ENCODE measurements around the gene TMEM45B.
"Not testable (repeated sequence)": the region's sequence is repeated elsewhere in the genome, so short reads cannot be mapped to it uniquely, and the experiment has no call there.

The TMEM45B gene

GRCh38 chr11:129828301-129828836 lies 12.7 kb downstream of the TMEM45B start:
- Histone ChIP-seq H3K36me3 (ENCODE audit: insufficient read depth, low read length) (no peaks in the 10 kb centered on the region), H2AFZ (ENCODE audit: low read length, unreplicated experiment) (no peak overlapping the region), H3K27ac (ENCODE audit: low read depth, low read length) (no peak overlapping the region), H3K4me1 (ENCODE audit: control insufficient read depth, insufficient read depth, low read length, unreplicated experiment) (no peaks in the 10 kb centered on the region), H3K79me2 (ENCODE audit: control insufficient read depth, insufficient read depth, low read length, unreplicated experiment) (no peaks in the 10 kb centered on the region), H3K4me3 (ENCODE audit: low read depth, low read length) (no peak overlapping the region), H3K27me3 (ENCODE audit: insufficient read depth, low read length) (no peaks in the 10 kb centered on the region)

- H3K4me3 ChIP-seq (ENCODE audit: low read depth, low read length); H2AFZ ChIP-seq (ENCODE audit: low read length, unreplicated experiment); H3K79me2 ChIP-seq (ENCODE audit: control insufficient read depth, insufficient read depth, low read length, unreplicated experiment); H3K36me3 ChIP-seq (ENCODE audit: insufficient read depth, low read length); H3K27ac ChIP-seq (ENCODE audit: low read depth, low read length); H3K27me3 ChIP-seq (ENCODE audit: insufficient read depth, low read length); H3K4me1 ChIP-seq (ENCODE audit: control insufficient read depth, insufficient read depth, low read length, unreplicated experiment): not testable (repeated sequence)
These were observed 13.8 kb downstream of the TMEM45B start for GRCh38 chr11:129829497-129829896.

GRCh38 chr11:129831227-129831626 lies 15.6 kb downstream of the TMEM45B start:
- not testable (repeated sequence) for H3K27me3 ChIP-seq (ENCODE audit: insufficient read depth, low read length); H3K27ac ChIP-seq (ENCODE audit: low read depth, low read length); H2AFZ ChIP-seq (ENCODE audit: low read length, unreplicated experiment); H3K4me3 ChIP-seq (ENCODE audit: low read depth, low read length); H3K36me3 ChIP-seq (ENCODE audit: insufficient read depth, low read length); H3K79me2 ChIP-seq (ENCODE audit: control insufficient read depth, insufficient read depth, low read length, unreplicated experiment); H3K4me1 ChIP-seq (ENCODE audit: control insufficient read depth, insufficient read depth, low read length, unreplicated experiment)

GRCh38 chr11:129833260-129833659 lies 17.6 kb downstream of the TMEM45B start:
- not testable (repeated sequence) for H3K36me3 ChIP-seq (ENCODE audit: insufficient read depth, low read length); H3K4me1 ChIP-seq (ENCODE audit: control insufficient read depth, insufficient read depth, low read length, unreplicated experiment); H3K27ac ChIP-seq (ENCODE audit: low read depth, low read length); H3K79me2 ChIP-seq (ENCODE audit: control insufficient read depth, insufficient read depth, low read length, unreplicated experiment); H3K27me3 ChIP-seq (ENCODE audit: insufficient read depth, low read length); H2AFZ ChIP-seq (ENCODE audit: low read length, unreplicated experiment); H3K4me3 ChIP-seq (ENCODE audit: low read depth, low read length)

- not testable (repeated sequence) for H3K4me3 ChIP-seq (ENCODE audit: low read depth, low read length); H2AFZ ChIP-seq (ENCODE audit: low read length, unreplicated experiment); H3K36me3 ChIP-seq (ENCODE audit: insufficient read depth, low read length); H3K27ac ChIP-seq (ENCODE audit: low read depth, low read length); H3K27me3 ChIP-seq (ENCODE audit: insufficient read depth, low read length); H3K79me2 ChIP-seq (ENCODE audit: control insufficient read depth, insufficient read depth, low read length, unreplicated experiment); H3K4me1 ChIP-seq (ENCODE audit: control insufficient read depth, insufficient read depth, low read length, unreplicated experiment)
These were observed 20.8 kb downstream of the TMEM45B start for GRCh38 chr11:129836423-129836891.

GRCh38 chr11:129836979-129837378 lies 21.3 kb downstream of the TMEM45B start:
- Histone ChIP-seq H3K36me3 (ENCODE audit: insufficient read depth, low read length) (no peaks in the 10 kb centered on the region), H3K4me1 (ENCODE audit: control insufficient read depth, insufficient read depth, low read length, unreplicated experiment) (no peaks in the 10 kb centered on the region), H3K27me3 (ENCODE audit: insufficient read depth, low read length) (no peaks in the 10 kb centered on the region), H3K79me2 (ENCODE audit: control insufficient read depth, insufficient read depth, low read length, unreplicated experiment) (no peaks in the 10 kb centered on the region), H3K27ac (ENCODE audit: low read depth, low read length) (no peak overlapping the region), H2AFZ (ENCODE audit: low read length, unreplicated experiment) (no peak overlapping the region), H3K4me3 (ENCODE audit: low read depth, low read length) (no peak overlapping the region)

GRCh38 chr11:129840236-129840635 lies 24.6 kb downstream of the TMEM45B start:
- no peaks in the 10 kb centered on the region for H3K36me3 ChIP-seq (ENCODE audit: insufficient read depth, low read length)
- no peak overlapping the region for H3K27ac ChIP-seq (ENCODE audit: low read depth, low read length)
- no peaks in the 10 kb centered on the region for H3K27me3 ChIP-seq (ENCODE audit: insufficient read depth, low read length)
- no peaks in the 10 kb centered on the region for H3K4me1 ChIP-seq (ENCODE audit: control insufficient read depth, insufficient read depth, low read length, unreplicated experiment)
- H2AFZ ChIP-seq (ENCODE audit: low read length, unreplicated experiment), result no peak overlapping the region
- no peaks in the 10 kb centered on the region for H3K79me2 ChIP-seq (ENCODE audit: control insufficient read depth, insufficient read depth, low read length, unreplicated experiment)
- H3K4me3 ChIP-seq (ENCODE audit: low read depth, low read length), result no peak overlapping the region

GRCh38 chr11:129842138-129842537 lies 26.5 kb downstream of the TMEM45B start:
- Histone ChIP-seq H2AFZ (ENCODE audit: low read length, unreplicated experiment) (no peak overlapping the region), H3K4me1 (ENCODE audit: control insufficient read depth, insufficient read depth, low read length, unreplicated experiment) (peaks cover 11% of the 10 kb centered on the region), H3K27ac (ENCODE audit: low read depth, low read length) (no peak overlapping the region), H3K27me3 (ENCODE audit: insufficient read depth, low read length) (no peaks in the 10 kb centered on the region), H3K36me3 (ENCODE audit: insufficient read depth, low read length) (no peaks in the 10 kb centered on the region), H3K4me3 (ENCODE audit: low read depth, low read length) (no peak overlapping the region), H3K79me2 (ENCODE audit: control insufficient read depth, insufficient read depth, low read length, unreplicated experiment) (no peaks in the 10 kb centered on the region)

GRCh38 chr11:129846508-129847335 lies 31.1 kb downstream of the TMEM45B start:
- no peak overlapping the region for H3K27ac ChIP-seq (ENCODE audit: low read depth, low read length)

GRCh38 chr11:129847361-129847760 lies 31.7 kb downstream of the TMEM45B start:
- H2AFZ ChIP-seq (ENCODE audit: low read length, unreplicated experiment); H3K79me2 ChIP-seq (ENCODE audit: control insufficient read depth, insufficient read depth, low read length, unreplicated experiment); H3K27me3 ChIP-seq (ENCODE audit: insufficient read depth, low read length); H3K27ac ChIP-seq (ENCODE audit: low read depth, low read length); H3K36me3 ChIP-seq (ENCODE audit: insufficient read depth, low read length); H3K4me3 ChIP-seq (ENCODE audit: low read depth, low read length): not testable (repeated sequence)
- peaks cover 11% of the 10 kb centered on the region for H3K4me1 ChIP-seq (ENCODE audit: control insufficient read depth, insufficient read depth, low read length, unreplicated experiment)

More at GRCh38 chr11:129846508-129847335, 31.1 kb downstream of the TMEM45B start:
- Histone ChIP-seq H2AFZ (ENCODE audit: low read length, unreplicated experiment) (no peak overlapping the region), H3K4me1 (ENCODE audit: control insufficient read depth, insufficient read depth, low read length, unreplicated experiment) (peaks cover 11% of the 10 kb centered on the region), H3K27me3 (ENCODE audit: insufficient read depth, low read length) (no peaks in the 10 kb centered on the region), H3K4me3 (ENCODE audit: low read depth, low read length) (no peak overlapping the region), H3K36me3 (ENCODE audit: insufficient read depth, low read length) (no peaks in the 10 kb centered on the region), H3K79me2 (ENCODE audit: control insufficient read depth, insufficient read depth, low read length, unreplicated experiment) (no peaks in the 10 kb centered on the region)

GRCh38 chr11:129849447-129850130 lies 33.9 kb downstream of the TMEM45B start:
- Histone ChIP-seq H3K4me3 (ENCODE audit: low read depth, low read length) (no peak overlapping the region), H2AFZ (ENCODE audit: low read length, unreplicated experiment) (no peak overlapping the region), H3K4me1 (ENCODE audit: control insufficient read depth, insufficient read depth, low read length, unreplicated experiment) (peaks cover 17% of the 10 kb centered on the region)

More at GRCh38 chr11:129849447-129850130, 33.9 kb downstream of the TMEM45B start:
- H3K79me2 ChIP-seq (ENCODE audit: control insufficient read depth, insufficient read depth, low read length, unreplicated experiment), result no peaks in the 10 kb centered on the region
- no peaks in the 10 kb centered on the region for H3K27me3 ChIP-seq (ENCODE audit: insufficient read depth, low read length)
- no peaks in the 10 kb centered on the region for H3K36me3 ChIP-seq (ENCODE audit: insufficient read depth, low read length)
- H3K27ac ChIP-seq (ENCODE audit: low read depth, low read length), result no peak overlapping the region

Data from ACC112 (cell line).